HCT116 (cell line): ENCODE measurements around the gene SEL1L3. TPM values are rescaled to one million over a fixed set of nuclear protein-coding genes. Genes with fewer than 3 reads are reported as not detected.
A peak's percentile ranks its signal among the peaks of the same experiment; 100 is the strongest.

ENCODE experiments used
- ATAC-seq: fragments of 200-7000 bp; cut with Tn5 transposase; 2 replicates; pipeline ENCODE4 v1.9.1; 2020; ENCODE audit warnings: mild to moderate bottlenecking, moderate library complexity
- BruUV-seq: library from RNA; stranded (reverse); fragments of 400-500 nt; replicated peaks from 2 replicates; lab custom pipeline; 2021; lab: Mats Ljungman, UMichigan
- CTCF ChIA-PET: fragments of 300-600 bp; sonication (Branson Sonifier 250); formaldehyde crosslinking; loops from one replicate; lab custom pipeline; 2021; ENCODE audit warnings: antibody characterized with exemption; lab: Charles Lee
- POLR2A ChIA-PET: fragments of 300-600, 350-600 bp; sonication (Branson Sonifier 250); formaldehyde crosslinking; loops from one replicate; lab custom pipeline; 2021; ENCODE audit warnings: antibody characterized with exemption; lab: Charles Lee
- RAD21 ChIA-PET, 2 experiments: fragments of 300-600 bp; sonication (Branson Sonifier 250); formaldehyde crosslinking; loops; one replicate each; lab custom pipeline; 2023; ENCODE audit warnings: low total read pairs in 2 of 2; ENCODE audit not compliant: uncharacterized antibody in 2 of 2, unreplicated experiment in 2 of 2, low non-redundant PET in 1 of 2; lab: Charles Lee
- DNase-seq: peaks from one replicate; pipeline ENCODE4 v3.0.0-alpha.2; 2010; ENCODE audit warnings: low read depth, low spot score
- H2AFZ ChIP-seq: fragments of 200-600 bp; shearing (Covaris generic), sonication (generic); 2 replicates; pipeline ENCODE4 v1.6.1; 2017; ENCODE audit warnings: low read depth, mixed run types, mixed read lengths, antibody characterized with exemption, low read length; ENCODE audit not compliant: poor library complexity, severe bottlenecking
- H3K27ac ChIP-seq: 2 replicates; pipeline ENCODE4 v1.5.1; 2012; ENCODE audit warnings: low read depth, low read length
- H3K27me3 ChIP-seq: fragments of 200-600 bp; sonication (generic); 2 replicates; pipeline ENCODE4 v1.6.1; 2016; ENCODE audit warnings: mixed run types, low read length, mixed read lengths; ENCODE audit not compliant: insufficient read depth
- H3K36me3 ChIP-seq, 2 experiments: fragments of 200-500 bp in 1 of 2; fragments of 200-600 bp in 1 of 2; sonication (Bioruptor generic) in 1 of 2; sonication (generic) in 1 of 2; 2 replicates each; pipeline versions ENCODE4 v1.5.1 to v1.6.1; 2014 to 2016; ENCODE audit warnings: low read length in 2 of 2, inconsistent platforms in 1 of 2, mixed read lengths in 1 of 2, mixed run types in 1 of 2; ENCODE audit not compliant: insufficient read depth in 2 of 2, control insufficient read depth in 1 of 2
- H3K4me1 ChIP-seq, 2 experiments: fragments of 200-600 bp in 1 of 2; sonication (generic) in 1 of 2; 2 replicates each; pipeline versions ENCODE4 v1.5.1 to v1.6.1; 2012 to 2017; ENCODE audit warnings: low read length in 2 of 2, inconsistent platforms in 1 of 2, mild to moderate bottlenecking in 1 of 2, mixed read lengths in 1 of 2, mixed run types in 1 of 2, moderate library complexity in 1 of 2; ENCODE audit not compliant: insufficient read depth in 2 of 2, control insufficient read depth in 1 of 2
- H3K4me2 ChIP-seq: fragments of 200-600 bp; sonication (generic); 2 replicates; pipeline ENCODE4 v1.6.1; 2017; ENCODE audit warnings: mixed run types, low read length, mixed read lengths
- H3K4me3 ChIP-seq, 2 experiments: fragments of 200-600 bp in 1 of 2; sonication (generic) in 1 of 2; replicated peaks in 1 of 2; 2 replicates each; pipeline ENCODE4 v1.5.1; 2011 to 2016; ENCODE audit warnings: low read length in 2 of 2, control low read depth in 1 of 2, low read depth in 1 of 2, mild to moderate bottlenecking in 1 of 2, mixed read lengths in 1 of 2, mixed run types in 1 of 2
- H3K79me2 ChIP-seq: fragments of 200-600 bp; sonication (generic); 2 replicates; pipeline ENCODE4 v1.6.1; 2017; ENCODE audit warnings: mild to moderate bottlenecking, mixed run types, low read length, moderate library complexity, mixed read lengths; ENCODE audit not compliant: insufficient read depth
- H3K9ac ChIP-seq: fragments of 200-600 bp; sonication (generic); 2 replicates; pipeline ENCODE4 v1.6.1; 2016; ENCODE audit warnings: low read length, mixed read lengths
- H3K9me2 ChIP-seq: fragments of 200-600 bp; sonication (generic), shearing (Covaris generic); 2 replicates; pipeline ENCODE4 v1.6.1; 2017; ENCODE audit warnings: mixed run types, mild to moderate bottlenecking, moderate library complexity; ENCODE audit not compliant: insufficient read depth
- H3K9me3 ChIP-seq, 2 experiments: fragments of 200-500 bp in 1 of 2; fragments of 200-600 bp in 1 of 2; sonication (Bioruptor generic) in 1 of 2; sonication (generic) in 1 of 2; 2 replicates each; pipeline ENCODE4 v1.6.1; 2014 to 2017; ENCODE audit warnings: low read length in 2 of 2, mixed read lengths in 2 of 2, inconsistent platforms in 1 of 2, low read depth in 1 of 2, mild to moderate bottlenecking in 1 of 2, mixed run types in 1 of 2, moderate library complexity in 1 of 2; ENCODE audit not compliant: control insufficient read depth in 1 of 2, insufficient read depth in 1 of 2
- H4K20me1 ChIP-seq: fragments of 200-600 bp; sonication (generic), shearing (Covaris generic); 2 replicates; pipeline ENCODE4 v1.6.1; 2017; ENCODE audit warnings: mixed run types, mild to moderate bottlenecking, moderate library complexity; ENCODE audit not compliant: insufficient read depth
- CBX3 ChIP-seq: IDR thresholded peaks from 2 replicates; pipeline ENCODE4 v1.6.1; 2012; ENCODE audit warnings: low read depth
- EGR1 ChIP-seq: IDR thresholded peaks from 2 replicates; pipeline ENCODE4 v1.6.1; 2012; ENCODE audit warnings: low read depth
- FOSL1 ChIP-seq: IDR thresholded peaks from 2 replicates; pipeline ENCODE4 v1.6.1; 2012; ENCODE audit warnings: low read depth
- POLR2A ChIP-seq: IDR thresholded peaks from 2 replicates; pipeline ENCODE4 v1.7.0; 2011; ENCODE audit warnings: borderline replicate concordance; ENCODE audit not compliant: insufficient read depth, insufficient read length; ENCODE audit errors: extremely low read depth
- POLR2AphosphoS5 ChIP-seq: IDR thresholded peaks from 2 replicates; pipeline ENCODE4 v1.6.1; 2011; ENCODE audit warnings: mild to moderate bottlenecking, low read depth, low read length, moderate library complexity
- RAD21 ChIP-seq: IDR thresholded peaks from 2 replicates; pipeline ENCODE4 v1.6.1; 2012; ENCODE audit warnings: low read depth, mild to moderate bottlenecking
- SP1 ChIP-seq: IDR thresholded peaks from 2 replicates; pipeline ENCODE4 v1.6.1; 2012; ENCODE audit warnings: low read depth
- TCF7L2 ChIP-seq: IDR thresholded peaks from 2 replicates; pipeline ENCODE4 v1.7.0; 2011; ENCODE audit warnings: borderline replicate concordance, inconsistent platforms; ENCODE audit not compliant: insufficient read depth, insufficient read length; ENCODE audit errors: extremely low read depth
- ZFX ChIP-seq: fragments of 450-650 bp; IDR thresholded peaks from 2 replicates; pipeline ENCODE4 v1.6.1; 2017
- ZNF274 ChIP-seq: fragments of 200-500 bp; sonication (Bioruptor generic); IDR thresholded peaks from 2 replicates; pipeline ENCODE4 v1.6.1; 2014; ENCODE audit warnings: mild to moderate bottlenecking, low read depth, low read length, inconsistent platforms
- intact Hi-C: fragments of 100-400 bp; cut with micrococcal nuclease; formaldehyde crosslinking; loops from 2 replicates; pipeline ENCODE4 v1.10.0; 2022
- total RNA-seq: library from RNA; stranded (reverse); gene quantifications from one replicate; pipeline ENCODE4 v1.2.1, GENCODE V29; 2021; ENCODE audit not compliant: unreplicated experiment
- TF ChIP-seq, protein P1 (sequence below): IDR thresholded peaks from 2 replicates; pipeline ENCODE4 v1.6.1; 2012; ENCODE audit warnings: low read depth
- TF ChIP-seq, protein P2 (sequence below): IDR thresholded peaks from 2 replicates; pipeline ENCODE4 v1.6.1; 2011; ENCODE audit warnings: mild to moderate bottlenecking, low read length, moderate library complexity; ENCODE audit not compliant: insufficient replicate concordance; ENCODE audit errors: extremely low read depth

Gene SEL1L3
- total RNA-seq, 1 experiment from 2014 or later = 45.0 TPM

GRCh38 chr4:25847329-25847728, 15.5 kb downstream of the SEL1L3 start:
- TF ChIP-seq RAD21 (no peak), SP1 (no peak), EGR1 (no peak), ZFX (no peak), CBX3 (no peak), ZNF274 (no peak), TCF7L2 (no peak), FOSL1 (no peak), POLR2A (no peak), POLR2AphosphoS5 (no peak)
- TF ChIP-seq, protein P1, sequence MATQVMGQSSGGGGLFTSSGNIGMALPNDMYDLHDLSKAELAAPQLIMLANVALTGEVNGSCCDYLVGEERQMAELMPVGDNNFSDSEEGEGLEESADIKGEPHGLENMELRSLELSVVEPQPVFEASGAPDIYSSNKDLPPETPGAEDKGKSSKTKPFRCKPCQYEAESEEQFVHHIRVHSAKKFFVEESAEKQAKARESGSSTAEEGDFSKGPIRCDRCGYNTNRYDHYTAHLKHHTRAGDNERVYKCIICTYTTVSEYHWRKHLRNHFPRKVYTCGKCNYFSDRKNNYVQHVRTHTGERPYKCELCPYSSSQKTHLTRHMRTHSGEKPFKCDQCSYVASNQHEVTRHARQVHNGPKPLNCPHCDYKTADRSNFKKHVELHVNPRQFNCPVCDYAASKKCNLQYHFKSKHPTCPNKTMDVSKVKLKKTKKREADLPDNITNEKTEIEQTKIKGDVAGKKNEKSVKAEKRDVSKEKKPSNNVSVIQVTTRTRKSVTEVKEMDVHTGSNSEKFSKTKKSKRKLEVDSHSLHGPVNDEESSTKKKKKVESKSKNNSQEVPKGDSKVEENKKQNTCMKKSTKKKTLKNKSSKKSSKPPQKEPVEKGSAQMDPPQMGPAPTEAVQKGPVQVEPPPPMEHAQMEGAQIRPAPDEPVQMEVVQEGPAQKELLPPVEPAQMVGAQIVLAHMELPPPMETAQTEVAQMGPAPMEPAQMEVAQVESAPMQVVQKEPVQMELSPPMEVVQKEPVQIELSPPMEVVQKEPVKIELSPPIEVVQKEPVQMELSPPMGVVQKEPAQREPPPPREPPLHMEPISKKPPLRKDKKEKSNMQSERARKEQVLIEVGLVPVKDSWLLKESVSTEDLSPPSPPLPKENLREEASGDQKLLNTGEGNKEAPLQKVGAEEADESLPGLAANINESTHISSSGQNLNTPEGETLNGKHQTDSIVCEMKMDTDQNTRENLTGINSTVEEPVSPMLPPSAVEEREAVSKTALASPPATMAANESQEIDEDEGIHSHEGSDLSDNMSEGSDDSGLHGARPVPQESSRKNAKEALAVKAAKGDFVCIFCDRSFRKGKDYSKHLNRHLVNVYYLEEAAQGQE = no peak
- TF ChIP-seq, protein P2, sequence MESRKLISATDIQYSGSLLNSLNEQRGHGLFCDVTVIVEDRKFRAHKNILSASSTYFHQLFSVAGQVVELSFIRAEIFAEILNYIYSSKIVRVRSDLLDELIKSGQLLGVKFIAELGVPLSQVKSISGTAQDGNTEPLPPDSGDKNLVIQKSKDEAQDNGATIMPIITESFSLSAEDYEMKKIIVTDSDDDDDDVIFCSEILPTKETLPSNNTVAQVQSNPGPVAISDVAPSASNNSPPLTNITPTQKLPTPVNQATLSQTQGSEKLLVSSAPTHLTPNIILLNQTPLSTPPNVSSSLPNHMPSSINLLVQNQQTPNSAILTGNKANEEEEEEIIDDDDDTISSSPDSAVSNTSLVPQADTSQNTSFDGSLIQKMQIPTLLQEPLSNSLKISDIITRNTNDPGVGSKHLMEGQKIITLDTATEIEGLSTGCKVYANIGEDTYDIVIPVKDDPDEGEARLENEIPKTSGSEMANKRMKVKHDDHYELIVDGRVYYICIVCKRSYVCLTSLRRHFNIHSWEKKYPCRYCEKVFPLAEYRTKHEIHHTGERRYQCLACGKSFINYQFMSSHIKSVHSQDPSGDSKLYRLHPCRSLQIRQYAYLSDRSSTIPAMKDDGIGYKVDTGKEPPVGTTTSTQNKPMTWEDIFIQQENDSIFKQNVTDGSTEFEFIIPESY = no peak
- Histone ChIP-seq H3K4me1 (peaks cover 0 to 18% of the 10 kb centered on the region in 2 experiments; a peak in 2 of 4 replicates), H3K9ac (no peak overlapping the region), H3K4me3 (no peak overlapping the region), H3K9me3 (no peaks in the 10 kb centered on the region), H3K27ac (no peak overlapping the region), H3K79me2 (peaks cover 7% of the 10 kb centered on the region; the same call in 1 of the 2 replicates), H4K20me1 (no peaks in the 10 kb centered on the region), H3K27me3 (no peaks in the 10 kb centered on the region), H3K9me2 (no peaks in the 10 kb centered on the region), H2AFZ (no peak overlapping the region), H3K36me3 (peaks cover 3 to 17% of the 10 kb centered on the region in 2 experiments; a peak in 2 of 4 replicates), H3K4me2 (no peak overlapping the region)
- ChIA-PET RAD21 (no interaction called here), CTCF (no interaction called here), POLR2A (no interaction called here)
- TSS peak; percentile 35 for BruUV-seq
- no peak for ATAC-seq
- intact Hi-C loops = no loop called here
- no peak for DNase-seq
